T-helper 1 cell treated with Interleukin-12 subunit alpha and Interleukin-12 subunit beta and Interleukin-4 antibody, amounts not matched to agents 30 μg/mL and 1 μg/mL, for 36 hours (primary cell): ENCODE results near the gene FOCAD.

Experiments used
- H3K27ac Mint-ChIP-seq: one replicate; pipeline ENCODE4 v1.8.0; 2021; ENCODE audit warnings: mild to moderate bottlenecking, mixed read lengths
- H3K27me3 Mint-ChIP-seq: one replicate; pipeline ENCODE4 v1.8.0; 2021; ENCODE audit warnings: low read depth, mixed read lengths
- H3K36me3 Mint-ChIP-seq: one replicate; pipeline ENCODE4 v1.8.0; 2021; ENCODE audit warnings: low read depth, mixed read lengths
- H3K4me1 Mint-ChIP-seq: one replicate; pipeline ENCODE4 v1.8.0; 2021; ENCODE audit warnings: low read depth, mixed read lengths
- H3K4me3 Mint-ChIP-seq: one replicate; pipeline ENCODE4 v1.8.0; 2021; ENCODE audit warnings: mild to moderate bottlenecking, moderate library complexity, mixed read lengths
- H3K9me3 Mint-ChIP-seq: one replicate; pipeline ENCODE4 v1.8.0; 2021; ENCODE audit warnings: mixed read lengths

FOCAD gene

GRCh38 chr9:20734275-20734674, 50.2 kb downstream of the FOCAD start:
- H3K4me3 Mint-ChIP-seq: no peak overlapping the region
- no peak overlapping the region for H3K27ac Mint-ChIP-seq
- H3K9me3 Mint-ChIP-seq: no peaks in the 10 kb centered on the region
- peaks cover 17% of the 10 kb centered on the region for H3K36me3 Mint-ChIP-seq
- no peaks in the 10 kb centered on the region for H3K27me3 Mint-ChIP-seq
- peaks cover 9% of the 10 kb centered on the region for H3K4me1 Mint-ChIP-seq

DNA sequence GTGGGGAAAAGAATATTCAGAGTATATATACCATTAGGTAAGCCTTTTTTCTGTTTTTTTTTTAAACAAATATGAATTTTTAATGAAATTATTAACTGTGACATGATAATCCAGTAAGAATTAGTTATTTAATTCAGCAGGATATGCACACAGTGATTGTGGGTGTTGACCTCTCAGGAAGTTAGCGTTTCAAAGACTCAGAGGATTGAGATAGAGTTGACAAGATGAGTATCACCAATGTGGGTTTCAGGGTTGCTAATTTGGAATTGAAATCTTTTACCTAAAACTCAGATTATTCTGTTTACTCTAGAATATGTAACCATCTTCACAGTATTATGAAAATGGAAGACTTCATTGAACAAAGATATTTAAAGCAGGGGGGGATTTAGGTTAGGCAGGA, 56.2 kb downstream of the FOCAD start:
- no peaks in the 10 kb centered on the region for H3K27me3 Mint-ChIP-seq
- H3K4me1 Mint-ChIP-seq: peaks cover 6% of the 10 kb centered on the region
- peaks cover 19% of the 10 kb centered on the region for H3K36me3 Mint-ChIP-seq
- no peaks in the 10 kb centered on the region for H3K9me3 Mint-ChIP-seq
- H3K4me3 Mint-ChIP-seq: no peak overlapping the region
- H3K27ac Mint-ChIP-seq: no peak overlapping the region

DNA sequence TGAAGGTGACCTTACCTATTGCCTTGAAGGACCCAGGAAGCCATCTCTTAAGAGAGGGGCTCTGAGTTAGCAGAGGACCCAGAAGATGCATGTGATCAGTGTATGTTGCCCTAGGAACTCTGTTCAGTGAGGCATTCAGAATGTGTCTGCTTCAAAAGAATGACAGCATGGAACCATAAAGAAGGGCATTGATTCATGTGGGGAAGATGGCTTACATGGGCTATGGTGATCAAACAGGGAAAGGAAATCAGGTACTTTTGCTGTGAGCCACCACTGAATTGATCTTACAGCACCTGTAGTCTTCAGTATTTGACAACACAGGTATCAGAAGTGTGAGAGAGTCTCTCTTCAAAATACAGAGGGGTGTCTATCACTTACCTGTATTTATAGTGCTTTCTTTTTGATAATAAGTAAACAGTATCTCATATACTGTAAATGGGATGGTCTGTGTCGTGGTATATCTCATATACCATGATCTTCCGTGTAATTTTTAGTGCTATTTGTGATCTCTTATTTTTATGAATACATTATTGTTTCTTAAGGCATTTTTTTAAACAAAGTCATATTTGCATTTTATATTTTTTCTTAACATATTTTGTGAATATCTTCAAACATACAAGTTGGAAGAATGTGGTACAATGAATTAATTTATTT, 57.0 kb downstream of the FOCAD start:
- H3K4me1 Mint-ChIP-seq: peaks cover 6% of the 10 kb centered on the region
- H3K27me3 Mint-ChIP-seq: no peaks in the 10 kb centered on the region
- peaks cover 19% of the 10 kb centered on the region for H3K36me3 Mint-ChIP-seq
- no peak overlapping the region for H3K4me3 Mint-ChIP-seq
- H3K27ac Mint-ChIP-seq: no peak overlapping the region
- H3K9me3 Mint-ChIP-seq: no peaks in the 10 kb centered on the region

DNA sequence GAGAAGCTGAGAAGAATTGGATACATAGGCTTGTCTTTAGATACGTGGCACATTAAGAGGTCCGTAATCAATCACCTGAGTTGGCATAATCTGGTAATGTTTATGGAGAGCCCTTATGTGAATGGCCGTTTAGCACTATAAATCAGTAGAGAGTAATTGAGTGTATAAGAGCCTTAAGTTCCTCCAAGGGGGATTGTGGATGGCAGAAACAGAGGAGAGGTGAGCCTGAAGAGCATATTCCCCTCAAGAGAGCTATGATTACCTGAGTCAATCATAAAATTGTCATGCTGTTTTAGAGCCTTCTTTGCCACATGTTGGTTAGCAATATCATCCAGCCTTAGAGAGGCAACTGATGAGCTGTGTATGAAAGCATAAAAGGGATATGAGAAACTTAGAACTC, 58.8 kb downstream of the FOCAD start:
- Mint-ChIP-seq H3K9me3 (no peaks in the 10 kb centered on the region), H3K4me1 (peaks cover 6% of the 10 kb centered on the region), H3K4me3 (no peak overlapping the region), H3K27me3 (no peaks in the 10 kb centered on the region), H3K36me3 (peaks cover 17% of the 10 kb centered on the region), H3K27ac (no peak overlapping the region)

DNA sequence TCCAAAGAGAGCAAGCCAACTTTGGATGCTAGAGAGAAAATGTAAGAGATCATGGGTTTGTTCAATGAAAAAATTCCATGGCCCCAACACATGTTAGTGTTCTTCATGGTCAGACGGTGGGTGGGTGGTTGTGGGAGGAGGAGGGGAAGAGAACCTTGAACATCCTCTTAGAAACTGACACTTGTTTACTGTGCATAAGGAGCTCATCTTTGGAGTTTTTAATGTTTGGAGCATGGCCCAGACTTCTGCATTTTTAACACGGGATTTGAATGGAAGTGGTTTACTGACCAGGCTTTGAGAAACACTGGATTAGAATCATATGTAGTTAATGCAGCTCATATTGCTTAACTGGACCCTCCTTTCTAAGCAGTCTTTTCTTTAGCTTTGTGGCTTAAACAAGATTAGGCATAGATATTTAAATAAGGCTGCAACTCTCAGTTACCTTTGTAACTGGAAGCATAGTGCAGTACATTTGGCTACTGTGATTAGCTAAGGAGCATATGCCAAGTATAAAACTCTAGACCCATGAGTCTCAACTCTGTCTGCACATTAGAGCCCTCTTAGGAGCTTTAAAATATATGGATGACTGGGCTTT, 60.1 kb downstream of the FOCAD start:
- Mint-ChIP-seq H3K36me3 (peaks cover 11% of the 10 kb centered on the region), H3K9me3 (no peaks in the 10 kb centered on the region), H3K27me3 (no peaks in the 10 kb centered on the region), H3K4me1 (peaks cover 6% of the 10 kb centered on the region), H3K4me3 (no peak overlapping the region), H3K27ac (no peak overlapping the region)

GRCh38 chr9:20746967-20747366, 62.9 kb downstream of the FOCAD start:
- Mint-ChIP-seq H3K27ac (no peak overlapping the region), H3K9me3 (no peaks in the 10 kb centered on the region), H3K4me3 (no peak overlapping the region), H3K27me3 (no peaks in the 10 kb centered on the region), H3K4me1 (no peaks in the 10 kb centered on the region), H3K36me3 (peaks cover 7% of the 10 kb centered on the region)

- Mint-ChIP-seq H3K9me3 (no peaks in the 10 kb centered on the region), H3K27me3 (no peaks in the 10 kb centered on the region), H3K4me1 (no peaks in the 10 kb centered on the region), H3K36me3 (no peaks in the 10 kb centered on the region), H3K4me3 (no peak overlapping the region), H3K27ac (no peak overlapping the region)
Measured at GRCh38 chr9:20749496-20750198, 65.6 kb downstream of the FOCAD start.

DNA sequence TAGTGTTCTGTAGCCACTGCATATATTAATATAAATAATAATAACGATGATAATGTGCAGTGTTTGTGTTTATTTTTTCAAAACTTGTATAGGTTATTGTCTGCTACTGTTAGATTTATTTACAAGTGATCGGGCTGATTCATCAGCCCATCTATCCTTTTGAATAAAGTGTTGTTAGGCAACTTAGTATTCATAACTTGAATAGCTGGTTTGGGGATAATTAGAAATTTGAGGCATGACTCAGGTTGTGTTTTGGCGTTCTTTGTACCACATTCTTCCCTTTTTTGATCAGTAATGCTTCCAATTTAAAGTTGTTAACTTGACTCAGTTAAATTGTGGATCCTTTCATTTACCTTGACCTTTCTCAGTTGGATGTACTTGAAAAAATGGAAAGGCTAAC, 69.7 kb downstream of the FOCAD start:
- H3K36me3 Mint-ChIP-seq: peaks cover 13% of the 10 kb centered on the region
- H3K27ac Mint-ChIP-seq: no peak overlapping the region
- H3K4me3 Mint-ChIP-seq: no peak overlapping the region
- no peaks in the 10 kb centered on the region for H3K27me3 Mint-ChIP-seq
- peaks cover 3% of the 10 kb centered on the region for H3K9me3 Mint-ChIP-seq
- no peaks in the 10 kb centered on the region for H3K4me1 Mint-ChIP-seq

DNA sequence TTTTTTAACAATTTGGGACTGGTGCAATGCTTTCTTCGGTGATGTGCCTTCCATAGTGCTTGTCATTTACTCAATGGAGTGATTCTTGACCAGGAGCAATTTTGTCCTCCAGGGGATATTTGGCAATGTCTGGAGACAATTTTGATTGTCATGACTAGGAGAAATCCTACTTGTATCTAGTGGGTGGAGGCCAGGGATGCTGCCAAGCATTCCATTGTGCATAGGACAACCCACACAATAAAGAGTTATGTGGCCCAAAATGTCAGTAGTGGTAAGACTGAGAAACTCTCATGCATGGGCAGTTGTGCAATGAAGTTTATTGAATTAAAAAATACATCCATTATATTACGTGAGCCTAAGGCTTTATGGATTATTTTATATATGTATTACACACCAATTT, 70.5 kb downstream of the FOCAD start:
- H3K27me3 Mint-ChIP-seq: no peaks in the 10 kb centered on the region
- no peaks in the 10 kb centered on the region for H3K4me1 Mint-ChIP-seq
- no peak overlapping the region for H3K27ac Mint-ChIP-seq
- H3K4me3 Mint-ChIP-seq: no peak overlapping the region
- H3K9me3 Mint-ChIP-seq: peaks cover 3% of the 10 kb centered on the region
- peaks cover 15% of the 10 kb centered on the region for H3K36me3 Mint-ChIP-seq

GRCh38 chr9:20760246-20760891, 76.3 kb downstream of the FOCAD start:
- Mint-ChIP-seq H3K36me3 (peaks cover 23% of the 10 kb centered on the region), H3K4me1 (peaks cover 1% of the 10 kb centered on the region), H3K27ac (no peak overlapping the region), H3K9me3 (peaks cover 3% of the 10 kb centered on the region), H3K27me3 (no peaks in the 10 kb centered on the region), H3K4me3 (no peak overlapping the region)

GRCh38 chr9:20770947-20771346, 86.9 kb downstream of the FOCAD start:
- Mint-ChIP-seq H3K4me3 (no peak overlapping the region), H3K36me3 (peaks cover 35% of the 10 kb centered on the region), H3K27ac (no peak overlapping the region), H3K9me3 (peaks cover 20% of the 10 kb centered on the region), H3K4me1 (no peaks in the 10 kb centered on the region), H3K27me3 (no peaks in the 10 kb centered on the region)

GRCh38 chr9:20771729-20772128, 87.7 kb downstream of the FOCAD start:
- H3K4me1 Mint-ChIP-seq: no peaks in the 10 kb centered on the region
- peaks cover 29% of the 10 kb centered on the region for H3K36me3 Mint-ChIP-seq
- H3K9me3 Mint-ChIP-seq: peaks cover 16% of the 10 kb centered on the region
- no peak overlapping the region for H3K4me3 Mint-ChIP-seq
- H3K27ac Mint-ChIP-seq: no peak overlapping the region
- no peaks in the 10 kb centered on the region for H3K27me3 Mint-ChIP-seq

DNA sequence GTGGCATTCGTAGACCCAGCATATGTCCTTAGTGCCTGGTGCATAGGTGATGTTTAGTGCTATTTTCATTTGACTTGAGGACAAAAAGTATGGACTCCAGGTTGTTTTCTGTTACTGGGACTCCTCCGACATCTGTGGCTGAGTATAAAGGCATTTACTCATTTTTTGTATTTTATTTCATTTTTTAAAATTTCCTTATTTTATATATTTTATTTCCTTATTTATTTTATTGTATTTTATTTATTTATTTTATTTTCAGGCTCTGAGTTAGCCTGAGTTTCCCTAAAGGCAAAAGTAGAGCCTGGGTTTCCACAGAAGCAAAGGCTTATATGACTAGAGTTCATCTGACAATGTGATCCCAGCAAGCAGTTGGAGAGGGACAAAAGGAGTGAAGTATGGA, 91.6 kb downstream of the FOCAD start:
- no peaks in the 10 kb centered on the region for H3K4me1 Mint-ChIP-seq
- H3K9me3 Mint-ChIP-seq: peaks cover 6% of the 10 kb centered on the region
- no peak overlapping the region for H3K4me3 Mint-ChIP-seq
- peaks cover 16% of the 10 kb centered on the region for H3K36me3 Mint-ChIP-seq
- H3K27me3 Mint-ChIP-seq: no peaks in the 10 kb centered on the region
- H3K27ac Mint-ChIP-seq: no peak overlapping the region

GRCh38 chr9:20781092-20781491, 97.0 kb downstream of the FOCAD start:
- H3K9me3 Mint-ChIP-seq: no peaks in the 10 kb centered on the region
- H3K4me1 Mint-ChIP-seq: no peaks in the 10 kb centered on the region
- no peak overlapping the region for H3K27ac Mint-ChIP-seq
- peaks cover 5% of the 10 kb centered on the region for H3K36me3 Mint-ChIP-seq
- no peak overlapping the region for H3K4me3 Mint-ChIP-seq
- H3K27me3 Mint-ChIP-seq: no peaks in the 10 kb centered on the region

DNA sequence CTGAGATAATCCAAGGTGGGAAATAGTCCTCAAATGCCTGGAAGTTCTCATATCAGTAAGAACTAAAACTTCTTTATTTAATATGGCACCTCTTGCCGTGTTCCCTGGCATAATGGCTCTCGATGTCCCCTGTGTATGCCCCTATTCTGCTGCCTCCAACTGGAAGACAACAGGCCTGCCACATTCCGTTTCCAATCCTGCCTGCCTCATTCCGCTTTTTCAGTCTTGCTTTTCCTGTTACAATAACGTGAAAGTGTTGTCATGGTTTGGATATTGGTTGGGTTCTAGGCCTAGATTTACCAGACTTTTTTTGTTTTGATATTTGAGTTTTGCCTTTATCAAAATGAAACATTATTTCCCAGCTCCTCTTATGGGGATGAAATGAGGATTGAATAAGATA, 98.2 kb downstream of the FOCAD start:
- Mint-ChIP-seq H3K4me3 (no peak overlapping the region), H3K27ac (no peak overlapping the region), H3K36me3 (peaks cover 5% of the 10 kb centered on the region), H3K4me1 (no peaks in the 10 kb centered on the region), H3K9me3 (no peaks in the 10 kb centered on the region), H3K27me3 (no peaks in the 10 kb centered on the region)
